ENCODE measurements around the gene ABTB2.

ABTB2 gene

DNA sequence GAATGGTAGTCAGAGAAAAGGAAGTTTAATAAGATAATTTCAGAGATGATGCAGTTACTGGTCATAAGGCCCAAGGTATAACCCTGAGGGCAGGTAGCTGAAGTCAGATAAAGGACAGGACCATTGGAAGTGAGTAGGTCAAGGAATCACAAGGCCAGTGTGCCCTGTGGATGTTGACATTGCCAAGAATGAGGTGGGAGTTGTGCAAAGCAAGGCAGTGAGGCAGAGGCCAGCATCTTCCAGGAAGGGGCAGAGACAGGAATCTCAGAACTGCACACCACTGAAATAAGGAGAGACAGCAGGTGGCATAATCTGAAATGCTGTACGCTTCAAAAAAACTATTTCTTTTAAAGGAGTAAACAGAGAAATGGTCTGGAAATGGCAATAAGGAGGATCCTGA, 61.4 kb downstream of the ABTB2 start:
- TF ChIP-seq GABPA (IDR thresholded peaks at IDR 0.05; ENCODE audit: low read depth): no peak
- Histone ChIP-seq H3K4me3 (replicated peaks; ENCODE audit: insufficient read depth, low read length) (no peak overlapping the region), H3K27ac (replicated peaks) (no peak overlapping the region), H3K27me3 (ENCODE audit: insufficient read depth, poor library complexity, severe bottlenecking) (no peaks in the 10 kb centered on the region)
- DNase-seq (ENCODE audit: low read depth in 1 of 2, low spot score in 1 of 2): no peak

DNA sequence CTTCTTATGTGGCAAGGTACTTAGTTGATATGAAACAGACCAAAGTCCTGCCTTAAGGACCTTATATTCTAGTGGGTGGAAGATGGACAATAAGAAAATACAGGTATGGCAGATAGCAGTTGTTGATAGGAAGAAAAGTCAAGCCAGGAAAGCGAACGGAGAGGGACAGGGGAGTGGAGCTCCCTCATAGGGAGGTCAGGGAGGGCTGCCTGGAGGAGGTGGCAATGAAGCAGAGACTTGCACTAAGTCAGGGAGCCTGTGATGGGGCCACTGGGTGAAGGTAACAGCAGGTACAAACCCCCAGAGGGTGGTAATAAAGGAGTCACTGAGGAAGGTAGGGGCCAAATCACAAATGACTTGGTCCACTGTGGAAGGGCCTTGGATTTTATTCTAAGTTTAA, 65.3 kb downstream of the ABTB2 start:
- TF ChIP-seq CTCF (IDR thresholded peaks at IDR 0.05; ENCODE audit: insufficient read depth, low read length) (no peak), POLR2AphosphoS5 (IDR thresholded peaks at IDR 0.05; ENCODE audit: low read depth) (no peak), REST (IDR thresholded peaks at IDR 0.05; ENCODE audit: insufficient replicate concordance, low read depth) (no peak), GABPA (IDR thresholded peaks at IDR 0.05; ENCODE audit: low read depth) (no peak), SPI1 (IDR thresholded peaks at IDR 0.05; ENCODE audit: borderline replicate concordance, low read depth) (no peak)
- no peak for DNase-seq (ENCODE audit: low read depth in 1 of 2, low spot score in 1 of 2)
- no peak overlapping the region for H3K27ac ChIP-seq (replicated peaks)
- H3K4me3 ChIP-seq (replicated peaks; ENCODE audit: insufficient read depth, low read length): no peak overlapping the region
- H3K27me3 ChIP-seq (ENCODE audit: insufficient read depth, poor library complexity, severe bottlenecking): no peaks in the 10 kb centered on the region

DNA sequence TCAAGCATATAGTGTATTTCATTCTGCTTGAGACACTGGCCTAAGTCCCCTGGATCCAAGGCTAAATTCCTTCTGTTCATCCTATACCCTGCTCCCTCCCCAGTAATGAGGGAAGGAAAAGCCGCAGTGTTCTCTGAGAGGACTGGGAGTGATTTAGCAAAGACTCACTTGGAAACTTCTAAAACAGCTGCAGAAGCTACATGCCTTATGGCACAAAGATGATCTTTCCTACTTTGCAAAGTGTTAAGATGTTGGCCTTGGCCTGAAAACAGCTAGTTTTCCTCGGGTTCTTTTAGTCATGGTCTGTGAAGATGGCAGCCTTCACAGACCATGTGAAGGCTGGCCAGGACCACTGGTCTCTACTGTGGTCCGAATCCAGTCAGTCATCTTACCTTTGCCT, 65.7 kb downstream of the ABTB2 start:
- no peak for TF ChIP-seq REST (IDR thresholded peaks at IDR 0.05; ENCODE audit: insufficient replicate concordance, low read depth)
- no peak for TF ChIP-seq GABPA (IDR thresholded peaks at IDR 0.05; ENCODE audit: low read depth)
- TF ChIP-seq SPI1 (IDR thresholded peaks at IDR 0.05; ENCODE audit: borderline replicate concordance, low read depth): no peak
- no peak for TF ChIP-seq POLR2AphosphoS5 (IDR thresholded peaks at IDR 0.05; ENCODE audit: low read depth)
- TF ChIP-seq CTCF (IDR thresholded peaks at IDR 0.05; ENCODE audit: insufficient read depth, low read length): no peak
- no peak for DNase-seq (ENCODE audit: low read depth in 1 of 2, low spot score in 1 of 2)
- H3K4me3 ChIP-seq (replicated peaks; ENCODE audit: insufficient read depth, low read length): no peak overlapping the region
- H3K27ac ChIP-seq (replicated peaks): no peak overlapping the region
- no peaks in the 10 kb centered on the region for H3K27me3 ChIP-seq (ENCODE audit: insufficient read depth, poor library complexity, severe bottlenecking)

DNA sequence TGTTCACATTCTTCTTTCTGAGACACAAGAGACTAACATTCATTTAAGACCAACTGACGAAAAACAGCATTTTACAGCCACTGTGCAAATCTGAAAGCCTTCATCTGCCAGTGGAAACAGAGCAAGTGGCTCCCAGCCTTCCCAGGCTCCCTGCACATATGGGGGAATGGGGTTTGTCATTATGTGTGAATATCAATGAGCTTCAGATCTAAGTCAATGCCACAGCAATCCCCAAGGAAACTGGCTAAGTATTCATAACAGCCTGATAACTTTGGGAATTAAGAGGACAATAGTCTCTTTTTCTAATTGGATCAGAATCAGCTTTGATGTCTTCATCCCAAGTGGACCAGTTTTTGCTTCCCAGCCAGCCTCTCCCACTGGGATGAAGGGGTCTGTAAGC, 66.9 kb downstream of the ABTB2 start:
- Histone ChIP-seq H3K4me3 (replicated peaks; ENCODE audit: insufficient read depth, low read length) (no peak overlapping the region), H3K27me3 (ENCODE audit: insufficient read depth, poor library complexity, severe bottlenecking) (no peaks in the 10 kb centered on the region), H3K27ac (replicated peaks) (no peak overlapping the region)
- TF ChIP-seq SPI1 (IDR thresholded peaks at IDR 0.05; ENCODE audit: borderline replicate concordance, low read depth) (no peak), CTCF (IDR thresholded peaks at IDR 0.05; ENCODE audit: insufficient read depth, low read length) (no peak), REST (IDR thresholded peaks at IDR 0.05; ENCODE audit: insufficient replicate concordance, low read depth) (no peak), GABPA (IDR thresholded peaks at IDR 0.05; ENCODE audit: low read depth) (no peak), POLR2AphosphoS5 (IDR thresholded peaks at IDR 0.05; ENCODE audit: low read depth) (no peak)
- no peak for DNase-seq (ENCODE audit: low read depth in 1 of 2, low spot score in 1 of 2)
